SK-N-SH treated with all-trans-retinoic acid at 6 μM for 48 hours (cell line): ENCODE data around the gene TLE4.

Experiments
- ATAC-seq: fragments of 200-7000 bp; cut with Tn5 transposase; 3 replicates; pipeline ENCODE4 v1.9.1; 2020; ENCODE audit warnings: mild to moderate bottlenecking, moderate library complexity
- ARNTL ChIP-seq: fragments of 450-650 bp; formaldehyde crosslinking; IDR thresholded peaks from 2 replicates; pipeline ENCODE4 v1.5.0; 2020; ENCODE audit warnings: low read depth, mild to moderate bottlenecking, moderate library complexity, borderline replicate concordance
- BACH2 ChIP-seq: fragments of 250-450 bp; sonication (Bioruptor Pico); IDR thresholded peaks from 2 replicates; pipeline ENCODE4 v1.9.0; 2021; ENCODE audit warnings: mild to moderate bottlenecking, borderline replicate concordance
- CREB5 ChIP-seq: fragments of 250-450 bp; sonication (Bioruptor Pico); IDR thresholded peaks from 2 replicates; pipeline ENCODE4 v1.5.1; 2020; ENCODE audit warnings: low read depth, mild to moderate bottlenecking, moderate library complexity
- CSDC2 ChIP-seq: fragments of 250-450 bp; sonication (Bioruptor Pico); IDR thresholded peaks from 2 replicates; pipeline ENCODE4 v1.5.0; 2020; ENCODE audit warnings: mild to moderate bottlenecking, moderate library complexity
- CSRNP3 ChIP-seq: fragments of 250-450 bp; sonication (Bioruptor Pico); IDR thresholded peaks from 2 replicates; pipeline ENCODE4 v1.5.1; 2021; ENCODE audit warnings: mild to moderate bottlenecking, moderate library complexity
- ESRRG ChIP-seq: fragments of 250-450 bp; sonication (Bioruptor Pico); IDR thresholded peaks from 2 replicates; pipeline ENCODE4 v1.6.1; 2021; ENCODE audit warnings: mild to moderate bottlenecking
- GLIS3 ChIP-seq: fragments of 250-450 bp; sonication (Bioruptor Pico); IDR thresholded peaks from 2 replicates; pipeline ENCODE4 v1.5.0; 2020; ENCODE audit warnings: mild to moderate bottlenecking, moderate library complexity
- ISL1 ChIP-seq: fragments of 250-450 bp; sonication (Bioruptor Pico); IDR thresholded peaks from 2 replicates; pipeline ENCODE4 v2.1.2; 2022; ENCODE audit warnings: mild to moderate bottlenecking, moderate library complexity
- OSR1 ChIP-seq: fragments of 250-450 bp; sonication (Bioruptor Pico); IDR thresholded peaks from 2 replicates; pipeline ENCODE4 v1.8.0; 2022; ENCODE audit warnings: moderate library complexity, mild to moderate bottlenecking, inconsistent platforms
- PATZ1 ChIP-seq: fragments of 250-450 bp; sonication (Bioruptor Pico); IDR thresholded peaks from 2 replicates; pipeline ENCODE4 v1.8.0; 2020; ENCODE audit warnings: mild to moderate bottlenecking, moderate library complexity, borderline replicate concordance
- POU6F1 ChIP-seq: fragments of 250-450 bp; sonication (Bioruptor Pico); IDR thresholded peaks from 2 replicates; pipeline ENCODE4 v1.8.0; 2021; ENCODE audit warnings: low read depth, mild to moderate bottlenecking, moderate library complexity, borderline replicate concordance
- PPARA ChIP-seq: fragments of 250-450 bp; sonication (Bioruptor Pico); IDR thresholded peaks from 2 replicates; pipeline ENCODE4 v1.5.0; 2020; ENCODE audit warnings: mild to moderate bottlenecking, borderline replicate concordance
- RARB ChIP-seq: fragments of 250-450 bp; sonication (Bioruptor Pico); IDR thresholded peaks from 2 replicates; pipeline ENCODE4 v1.8.0; 2021; ENCODE audit warnings: mild to moderate bottlenecking, moderate library complexity
- SNAI2 ChIP-seq: fragments of 250-450 bp; sonication (Bioruptor Pico); IDR thresholded peaks from 2 replicates; pipeline ENCODE4 v1.5.0; 2020; ENCODE audit warnings: mild to moderate bottlenecking, moderate library complexity
- TOX ChIP-seq: fragments of 250-450 bp; sonication (Bioruptor Pico); IDR thresholded peaks from 2 replicates; pipeline ENCODE4 v1.8.0; 2021; ENCODE audit warnings: mild to moderate bottlenecking, moderate library complexity, borderline replicate concordance
- TSHZ2 ChIP-seq: fragments of 250-450 bp; sonication (Bioruptor Pico); IDR thresholded peaks from 2 replicates; pipeline ENCODE4 v1.5.0; 2020; ENCODE audit warnings: mild to moderate bottlenecking, moderate library complexity
- ZC3H10 ChIP-seq: fragments of 250-450 bp; sonication (Bioruptor Pico); IDR thresholded peaks from 2 replicates; pipeline ENCODE4 v1.5.1; 2021; ENCODE audit warnings: mild to moderate bottlenecking, moderate library complexity
- ZFP30 ChIP-seq: fragments of 450-650 bp; formaldehyde crosslinking; IDR thresholded peaks from 2 replicates; pipeline ENCODE4 v1.5.0; 2022; ENCODE audit warnings: mild to moderate bottlenecking, moderate library complexity
- ZNF565 ChIP-seq: fragments of 450-650 bp; formaldehyde crosslinking; conservative IDR thresholded peaks from 2 replicates; pipeline ENCODE4 v1.5.0; 2020; ENCODE audit warnings: low read depth, mild to moderate bottlenecking, moderate library complexity
- ZNF70 ChIP-seq: fragments of 450-650 bp; formaldehyde crosslinking; IDR thresholded peaks from 2 replicates; pipeline ENCODE4 v1.5.0; 2020; ENCODE audit warnings: mild to moderate bottlenecking, moderate library complexity
- ZNF8 ChIP-seq: fragments of 450-650 bp; formaldehyde crosslinking; IDR thresholded peaks from 2 replicates; pipeline ENCODE4 v1.5.0; 2020; ENCODE audit warnings: mild to moderate bottlenecking, moderate library complexity

TLE4 gene

GRCh38 chr9:79663878-79664277 is 92.1 kb downstream of the TLE4 start:
- peak; percentile 45 for ATAC-seq
- TF ChIP-seq BACH2 (CRISPR knock-in tag) = no peak
- TF ChIP-seq ZFP30 (CRISPR knock-in tag) = no peak
- no peak for TF ChIP-seq TSHZ2 (CRISPR knock-in tag)
- no peak for TF ChIP-seq CSDC2
- no peak for TF ChIP-seq CSRNP3 (CRISPR knock-in tag)
- no peak for TF ChIP-seq ESRRG (CRISPR knock-in tag)
- TF ChIP-seq CREB5 (CRISPR knock-in tag) = no peak
- TF ChIP-seq ZNF8 = no peak

GRCh38 chr9:79664375-79664831 is 92.6 kb downstream of the TLE4 start:
- ATAC-seq = peak; percentile 33
- TF ChIP-seq CREB5 (CRISPR knock-in tag) = no peak
- TF ChIP-seq PPARA (CRISPR knock-in tag) = no peak
- TF ChIP-seq ESRRG (CRISPR knock-in tag) = no peak
- TF ChIP-seq ZNF8 = no peak
- no peak for TF ChIP-seq GLIS3 (CRISPR knock-in tag)
- TF ChIP-seq BACH2 (CRISPR knock-in tag) = no peak
- TF ChIP-seq ZNF565 (CRISPR knock-in tag) = no peak
- no peak for TF ChIP-seq ZC3H10

GRCh38 chr9:79665369-79665768 is 93.6 kb downstream of the TLE4 start:
- no peak for ATAC-seq
- no peak for TF ChIP-seq ARNTL
- no peak for TF ChIP-seq PPARA (CRISPR knock-in tag)
- no peak for TF ChIP-seq ZFP30 (CRISPR knock-in tag)
- TF ChIP-seq ZNF70 (CRISPR knock-in tag) = no peak
- TF ChIP-seq CSRNP3 (CRISPR knock-in tag) = no peak
- no peak for TF ChIP-seq OSR1
- no peak for TF ChIP-seq CREB5 (CRISPR knock-in tag)
- TF ChIP-seq ISL1 (CRISPR knock-in tag) = no peak
- TF ChIP-seq POU6F1 (CRISPR knock-in tag) = no peak
- TF ChIP-seq SNAI2 (CRISPR knock-in tag) = no peak
- no peak for TF ChIP-seq RARB
- no peak for TF ChIP-seq ZC3H10
- no peak for TF ChIP-seq GLIS3 (CRISPR knock-in tag)
- TF ChIP-seq TOX = no peak
- no peak for TF ChIP-seq TSHZ2 (CRISPR knock-in tag)
- TF ChIP-seq PATZ1 (CRISPR knock-in tag) = no peak
